ENCODE measurements around the gene SRPK1.

- TF ChIP-seq CTCF (IDR thresholded peaks at IDR 0.05; ENCODE audit: low read length) (no peak), EZH2 (IDR thresholded peaks at IDR 0.05; ENCODE audit: borderline replicate concordance, low read length) (no peak)
Measured at GRCh38 chr6:35936681-35937359, 15.9 kb upstream of the SRPK1 start.
